H9 (cell line): ENCODE results near the gene BNIP5. TPM values are rescaled to one million over a fixed set of nuclear protein-coding genes. Genes with fewer than 3 reads are reported as not detected.

Experiments used
- DNase-seq: peaks from one replicate; pipeline ENCODE4 v3.0.0-alpha.2; 2017
- H2AFZ ChIP-seq: one replicate; pipeline ENCODE4 v1.6.1; 2013; ENCODE audit warnings: mild to moderate bottlenecking, low read length, control low read depth, moderate library complexity
- H2AK5ac ChIP-seq: 2 replicates; pipeline ENCODE4 v1.6.1; 2013; ENCODE audit warnings: low read length, control low read depth, mixed read lengths; ENCODE audit not compliant: insufficient read length
- H2BK120ac ChIP-seq: one replicate; pipeline ENCODE4 v1.6.1; 2013; ENCODE audit warnings: low read depth, mild to moderate bottlenecking, low read length, control low read depth, inconsistent platforms; ENCODE audit not compliant: poor library complexity, severe bottlenecking
- H2BK12ac ChIP-seq: 2 replicates; pipeline ENCODE4 v1.6.1; 2013; ENCODE audit warnings: low read length, control low read depth, mixed read lengths, low read depth; ENCODE audit not compliant: insufficient read length
- H2BK15ac ChIP-seq: 2 replicates; pipeline ENCODE4 v1.6.1; 2013; ENCODE audit warnings: low read depth, low read length, control low read depth
- H2BK20ac ChIP-seq: one replicate; pipeline ENCODE4 v1.6.1; 2013; ENCODE audit warnings: low read depth, mild to moderate bottlenecking, low read length, control low read depth, inconsistent platforms; ENCODE audit not compliant: poor library complexity, severe bottlenecking
- H2BK5ac ChIP-seq: 2 replicates; pipeline ENCODE4 v1.6.1; 2013; ENCODE audit warnings: low read length, control low read depth, mixed read lengths; ENCODE audit not compliant: insufficient read length
- H3K14ac ChIP-seq: 2 replicates; pipeline ENCODE4 v1.6.1; 2013; ENCODE audit warnings: low read length, control low read depth; ENCODE audit not compliant: insufficient read depth
- H3K18ac ChIP-seq: 2 replicates; pipeline ENCODE4 v1.6.1; 2013; ENCODE audit warnings: low read depth, mild to moderate bottlenecking, mixed read lengths, low read length, control low read depth; ENCODE audit not compliant: insufficient read length
- H3K23ac ChIP-seq: 2 replicates; pipeline ENCODE4 v1.6.1; 2013; ENCODE audit warnings: low read length, control low read depth, mixed read lengths, low read depth; ENCODE audit not compliant: insufficient read length
- H3K23me2 ChIP-seq: 2 replicates; pipeline ENCODE4 v1.6.1; 2013; ENCODE audit warnings: low read depth, mild to moderate bottlenecking, mixed read lengths, low read length, control low read depth; ENCODE audit not compliant: insufficient read length, poor library complexity, severe bottlenecking
- H3K27ac ChIP-seq: 2 replicates; pipeline ENCODE4 v1.5.1; 2013; ENCODE audit warnings: low read length, control low read depth, mixed read lengths, low read depth; ENCODE audit not compliant: insufficient read length
- H3K27me3 ChIP-seq: 2 replicates; pipeline ENCODE4 v1.6.1; 2013; ENCODE audit warnings: low read length, control low read depth, inconsistent platforms; ENCODE audit not compliant: insufficient read depth
- H3K4ac ChIP-seq: 2 replicates; pipeline ENCODE4 v1.6.1; 2013; ENCODE audit warnings: low read depth, mild to moderate bottlenecking, control low read depth, inconsistent platforms, low read length, moderate library complexity
- H3K4me1 ChIP-seq: 2 replicates; pipeline ENCODE4 v1.6.1; 2013; ENCODE audit warnings: low read length, control low read depth, inconsistent platforms; ENCODE audit not compliant: insufficient read depth
- H3K4me2 ChIP-seq: 2 replicates; pipeline ENCODE4 v1.6.1; 2013; ENCODE audit warnings: low read length, control low read depth, mixed read lengths; ENCODE audit not compliant: insufficient read length, insufficient read depth
- H3K56ac ChIP-seq: 2 replicates; pipeline ENCODE4 v1.6.1; 2013; ENCODE audit warnings: low read depth, mild to moderate bottlenecking, mixed read lengths, low read length, control low read depth; ENCODE audit not compliant: insufficient read length
- H3K79me1 ChIP-seq: 2 replicates; pipeline ENCODE4 v1.6.1; 2013; ENCODE audit warnings: low read depth, mild to moderate bottlenecking, moderate library complexity, low read length, control low read depth, inconsistent platforms; ENCODE audit not compliant: insufficient read depth, poor library complexity, severe bottlenecking
- H3K79me2 ChIP-seq: 2 replicates; pipeline ENCODE4 v1.6.1; 2013; ENCODE audit warnings: low read length, control low read depth, inconsistent platforms; ENCODE audit not compliant: insufficient read depth
- H3K9ac ChIP-seq: 2 replicates; pipeline ENCODE4 v1.6.1; 2013; ENCODE audit warnings: low read length, control low read depth, mixed read lengths; ENCODE audit not compliant: insufficient read length; ENCODE audit errors: extremely low read depth
- H3K9me3 ChIP-seq: one replicate; pipeline ENCODE4 v1.6.1; 2013; ENCODE audit warnings: low read depth, low read length, inconsistent platforms; ENCODE audit not compliant: control insufficient read depth
- H3T11ph ChIP-seq: one replicate; pipeline ENCODE4 v1.6.1; 2013; ENCODE audit warnings: mild to moderate bottlenecking, low read length, control low read depth, inconsistent platforms
- H4K20me1 ChIP-seq: one replicate; pipeline ENCODE4 v1.6.1; 2013; ENCODE audit not compliant: control insufficient read depth, insufficient read length, insufficient read depth
- H4K5ac ChIP-seq: 2 replicates; pipeline ENCODE4 v1.6.1; 2013; ENCODE audit warnings: low read depth, mild to moderate bottlenecking, mixed read lengths, low read length, control low read depth; ENCODE audit not compliant: insufficient read length
- H4K8ac ChIP-seq: replicated peaks from 2 replicates; pipeline ENCODE4 v1.6.1; 2013; ENCODE audit warnings: low read length, control low read depth, mixed read lengths, low read depth; ENCODE audit not compliant: insufficient read length
- H4K91ac ChIP-seq: 2 replicates; pipeline ENCODE4 v1.6.1; 2013; ENCODE audit warnings: low read depth, mild to moderate bottlenecking, moderate library complexity, mixed read lengths, low read length, control low read depth; ENCODE audit not compliant: insufficient read length
- H3K27ac Mint-ChIP-seq, 3 experiments: 2 replicates in 2 of 3; 3 replicates in 1 of 3; pipeline ENCODE4 v1.8.0; 2020 to 2021; ENCODE audit warnings: mixed read lengths in 3 of 3, mild to moderate bottlenecking in 1 of 3, moderate library complexity in 1 of 3
- H3K27me3 Mint-ChIP-seq: 2 replicates; pipeline ENCODE4 v1.8.0; 2021; ENCODE audit warnings: low read depth, mild to moderate bottlenecking, moderate library complexity, mixed read lengths
- H3K36me3 Mint-ChIP-seq, 3 experiments: 2 replicates in 2 of 3; 3 replicates in 1 of 3; pipeline ENCODE4 v1.8.0; 2020 to 2021; ENCODE audit warnings: low read depth in 3 of 3, mixed read lengths in 3 of 3; ENCODE audit not compliant: insufficient read depth in 1 of 3
- H3K4me1 Mint-ChIP-seq, 2 experiments: 2 replicates each; pipeline ENCODE4 v1.8.0; 2020; ENCODE audit warnings: mixed read lengths in 2 of 2
- H3K4me3 Mint-ChIP-seq, 2 experiments: 2 replicates in 1 of 2; 3 replicates in 1 of 2; pipeline ENCODE4 v1.8.0; 2020 to 2021; ENCODE audit warnings: mild to moderate bottlenecking in 2 of 2, mixed read lengths in 2 of 2, moderate library complexity in 1 of 2
- H3K9me3 Mint-ChIP-seq, 2 experiments: 2 replicates in 1 of 2; 3 replicates in 1 of 2; pipeline ENCODE4 v1.8.0; 2020; ENCODE audit warnings: mild to moderate bottlenecking in 2 of 2, mixed read lengths in 2 of 2, moderate library complexity in 1 of 2
- CTCF ChIP-seq: fragments of 200-600 bp; sonication (generic); conservative IDR thresholded peaks from 3 replicates; pipeline ENCODE4 v1.8.0; 2021; ENCODE audit warnings: antibody characterized with exemption, mild to moderate bottlenecking
- WGBS: extraction: QIAGEN DNeasy Blood & Tissue Kit; methylation state at CpG from one replicate; pipeline ENCODE4 v1.1.7; 2013; ENCODE audit warnings: missing lambda C conversion rate, low lambda C conversion rate, mixed read lengths; ENCODE audit not compliant: insufficient read length; ENCODE audit errors: extremely low coverage; 5-methylcytosine and 5-hydroxymethylcytosine counted together
- total RNA-seq: library from RNA; stranded (reverse); gene quantifications from 2 replicates; pipeline ENCODE4 v1.2.1, GENCODE V29; 2021

The BNIP5 gene
- total RNA-seq, 1 experiment from 2014 or later: not detected

- Histone ChIP-seq H2BK120ac (no peak overlapping the region), H3K9ac (no peak overlapping the region), H4K8ac (no peak overlapping the region), H3K4me2 (no peak overlapping the region), H3K79me1 (no peaks in the 10 kb centered on the region), H3K4me1 (no peaks in the 10 kb centered on the region), H3K56ac (no peak overlapping the region), H3K4ac (no peak overlapping the region), H3K18ac (no peak overlapping the region), H3K9me3 (no peaks in the 10 kb centered on the region), H4K5ac (no peak overlapping the region), H2BK15ac (no peak overlapping the region), H2BK5ac (no peak overlapping the region), H3K23ac (no peak overlapping the region), H2BK20ac (no peak overlapping the region), H2BK12ac (no peak overlapping the region), H3K27ac (no peak overlapping the region), H3K14ac (no peak overlapping the region), H4K91ac (no peak overlapping the region), H4K20me1 (no peaks in the 10 kb centered on the region), H3K23me2 (peaks cover 4% of the 10 kb centered on the region), H3K79me2 (no peaks in the 10 kb centered on the region), H2AK5ac (no peak overlapping the region), H3T11ph (no peak overlapping the region), H2AFZ (no peak overlapping the region), H3K27me3 (no peaks in the 10 kb centered on the region)
- Mint-ChIP-seq H3K27me3 (peaks cover 45% of the 10 kb centered on the region), H3K4me1 (peaks cover 15 to 26% of the 10 kb centered on the region in 2 experiments), H3K9me3 (no peaks in the 10 kb centered on the region; a peak in 1 of 5 replicates), H3K36me3 (no peaks in the 10 kb centered on the region), H3K4me3 (no peak overlapping the region), H3K27ac (no peak overlapping the region)
- TF ChIP-seq CTCF: no peak
- WGBS: no CpG with 5 or more reads among the region's 5 CpGs
- DNase-seq: no peak
Measured at GRCh38 chr6:36336208-36336710, 429 bp downstream of the BNIP5 start.
